Suppressor macrophage treated with lipopolysaccharide for 4 hours (primary cell): ENCODE data around the gene USP27X.

Experiments used
- DNase-seq: peaks from one replicate; pipeline ENCODE4 v3.0.0-alpha.2; 2020

USP27X gene

DNA sequence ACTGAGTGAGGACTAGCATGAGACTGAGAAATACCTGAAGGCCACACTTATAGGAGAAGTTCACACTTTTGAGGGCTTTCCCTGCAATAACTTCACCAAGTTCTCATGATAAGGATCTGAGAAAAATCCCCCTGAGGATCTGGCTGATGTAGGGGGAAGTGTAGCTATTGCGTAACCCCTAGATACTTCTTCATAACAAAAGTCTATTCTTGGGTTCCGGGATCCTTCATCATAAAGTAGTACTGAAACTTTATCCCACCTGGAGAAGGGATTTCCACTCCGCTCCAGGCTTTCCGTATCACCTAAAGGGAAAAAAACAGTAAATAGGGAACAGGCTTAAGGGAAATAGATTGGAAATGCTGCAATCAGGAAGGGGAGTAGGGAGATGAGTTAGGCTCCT, 13.3 kb downstream of the USP27X start:
- DNase-seq, result peak; percentile 42

- no peak for DNase-seq
Measured at GRCh38 chrX:49896951-49897350, 17.7 kb downstream of the USP27X start.

DNA sequence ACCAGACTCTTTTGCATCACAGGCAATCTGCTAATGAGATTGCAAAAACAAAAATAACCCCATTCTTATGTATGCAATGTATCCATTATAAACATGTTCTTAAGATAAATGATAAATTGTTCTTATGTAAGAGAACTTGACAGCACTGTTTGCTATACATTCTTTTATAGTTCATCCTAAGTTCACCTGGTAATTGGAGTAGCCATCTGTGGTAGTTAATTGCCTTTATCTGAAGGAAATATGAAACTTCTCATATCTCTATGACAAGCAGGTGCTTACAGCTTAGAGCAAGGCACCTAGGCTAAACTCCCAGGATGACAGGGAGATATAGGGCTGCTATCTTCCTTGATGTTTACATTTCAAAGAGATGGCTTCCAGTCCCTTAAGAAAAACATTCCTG, 21.8 kb downstream of the USP27X start:
- no peak for DNase-seq

- DNase-seq, result no peak
Measured at GRCh38 chrX:49910344-49910743, 31.1 kb downstream of the USP27X start.

DNA sequence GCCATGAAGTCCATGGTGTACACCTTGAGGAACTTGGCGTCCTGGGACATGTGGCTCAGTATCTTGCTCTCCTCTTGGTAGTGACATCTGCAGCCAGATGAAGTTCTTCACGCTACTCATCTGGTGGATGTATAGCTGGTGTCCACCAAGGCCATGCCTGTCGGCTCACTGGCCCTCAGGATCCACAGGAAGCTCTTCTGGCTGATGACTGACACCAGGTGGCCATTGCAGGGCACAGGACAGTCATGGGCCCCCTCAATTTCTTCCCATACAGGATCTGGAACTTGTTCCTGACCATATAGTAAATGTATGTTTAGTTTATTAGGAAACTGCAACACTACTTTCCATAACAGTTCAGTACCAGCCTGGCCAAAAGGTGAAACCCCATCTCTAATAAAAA, 32.8 kb downstream of the USP27X start:
- DNase-seq, result no peak

DNA sequence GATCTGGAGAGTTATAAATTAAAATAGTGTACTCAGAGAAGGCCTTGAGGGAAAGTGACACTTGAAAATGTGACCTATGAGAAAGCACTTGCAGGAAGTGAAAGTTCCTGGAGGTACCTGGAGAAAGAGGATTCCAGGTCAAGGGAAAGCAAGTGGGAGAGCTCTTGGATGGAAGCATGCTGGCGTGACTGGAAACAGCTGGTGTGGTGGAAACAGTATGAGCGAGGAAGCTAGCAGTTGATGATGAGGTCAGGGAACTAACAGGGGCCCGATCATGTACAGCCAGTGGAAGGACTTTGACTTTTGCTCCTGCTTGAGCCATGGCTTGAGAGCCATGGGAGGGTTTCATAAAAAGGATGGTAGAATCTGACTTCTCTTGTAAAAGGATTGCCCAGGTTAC, 33.6 kb downstream of the USP27X start:
- no peak for DNase-seq

DNA sequence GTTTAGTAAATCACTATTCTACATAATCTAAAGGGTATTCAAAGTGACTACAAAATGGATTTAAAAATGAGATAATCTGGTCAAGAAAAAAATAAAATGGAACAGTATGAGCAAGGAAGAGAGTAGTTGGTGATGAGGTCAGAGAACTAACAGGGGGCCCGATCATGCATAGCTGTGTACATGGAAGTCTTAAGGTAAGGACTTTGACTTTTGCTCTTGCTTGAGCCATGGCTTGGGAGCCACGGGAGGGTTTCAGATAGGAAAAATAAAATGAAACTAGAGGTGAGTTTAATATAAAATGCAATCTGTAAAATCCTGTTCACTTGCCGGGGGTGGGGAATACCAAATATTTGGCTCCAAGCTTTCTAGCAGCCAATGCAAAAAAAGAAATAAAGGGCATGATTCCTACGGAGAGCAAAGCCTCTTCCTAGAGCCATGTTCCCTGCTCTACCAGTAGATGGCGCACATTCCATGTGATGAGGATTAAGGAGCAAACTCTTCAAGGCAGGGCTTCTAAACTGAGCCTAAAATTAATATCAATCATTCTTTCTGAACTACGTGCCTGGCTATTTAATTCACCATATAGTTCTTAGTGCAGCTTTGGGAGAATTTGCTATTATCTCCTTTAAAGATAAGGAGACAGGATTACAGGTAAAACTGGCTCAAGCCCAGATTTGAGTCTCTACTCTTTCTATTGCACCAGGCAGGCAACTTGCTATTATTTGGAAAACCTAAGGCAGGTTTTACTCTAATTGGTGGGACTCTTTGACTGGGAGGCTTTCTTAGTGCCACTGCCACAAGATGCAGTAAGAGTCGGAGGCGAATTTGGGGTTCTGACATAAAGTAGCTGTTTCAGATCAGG, 36.3 kb downstream of the USP27X start:
- DNase-seq, result peak; percentile 63

GRCh38 chrX:49919617-49920016, 40.3 kb downstream of the USP27X start:
- peak; percentile 22 for DNase-seq

DNA sequence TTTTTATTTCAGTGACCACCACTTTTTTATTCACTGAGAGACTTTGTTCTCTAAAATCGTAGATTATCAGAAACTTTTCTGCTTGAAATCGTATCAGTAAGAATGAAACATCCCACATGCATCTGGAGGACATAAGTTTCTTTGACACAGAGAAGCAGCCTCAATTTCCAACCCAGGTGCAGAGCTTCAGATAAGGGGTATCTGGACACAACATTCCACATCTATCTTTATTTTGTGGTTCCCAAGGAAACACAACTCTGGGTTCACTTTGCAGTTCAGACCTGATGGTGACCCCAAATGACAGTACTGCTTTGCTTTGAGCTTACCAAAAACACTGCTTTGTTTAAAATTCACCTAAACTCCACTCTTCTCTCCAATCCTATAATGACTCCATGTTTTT, 41.8 kb downstream of the USP27X start:
- no peak for DNase-seq

- DNase-seq, result peak; percentile 95
Measured at GRCh38 chrX:49922291-49923241, 43.3 kb downstream of the USP27X start, which contains the start of gene CLCN5. TSS of gene CLCN5 (plus strand) at chrX:49922596. CDS start at chrX:49925299, 2,703 bp downstream.

DNA sequence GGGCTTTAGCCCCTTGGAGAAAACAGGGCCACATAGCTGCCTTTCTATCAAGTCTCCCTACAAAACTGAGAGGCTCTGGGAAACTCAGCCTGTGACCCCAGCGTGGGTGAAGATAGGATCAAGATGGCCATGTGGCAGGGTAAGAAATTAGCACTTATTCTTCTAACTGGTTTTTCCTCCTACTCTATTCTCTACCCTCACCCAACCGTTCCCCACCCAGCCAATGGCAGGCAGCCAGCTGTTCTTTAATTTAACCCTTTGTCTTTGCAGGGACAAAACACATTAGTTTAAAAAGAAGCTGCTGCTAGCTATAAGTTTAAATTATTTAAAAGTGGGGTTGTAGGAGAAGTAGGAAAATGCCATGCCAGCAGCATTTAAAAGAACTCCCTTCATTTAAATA, 45.9 kb downstream of the USP27X start:
- DNase-seq, result no peak

GRCh38 chrX:49930039-49930438, 50.8 kb downstream of the USP27X start:
- no peak for DNase-seq
